A549 (cell line): ENCODE data around the gene TMC5. TPM values are rescaled to one million over a fixed set of nuclear protein-coding genes. Genes with fewer than 3 reads are reported as not detected.

Experiments used
- ATAC-seq, 2 experiments: fragments of 200-7000 bp in 1 of 2; fragments of >200 bp in 1 of 2; cut with Nextera tagmentation in 1 of 2; cut with Tn5 transposase in 1 of 2; 3 replicates each; pipeline versions ENCODE4 v1.8.0 to v1.9.1; 2018 to 2020; ENCODE audit warnings: mild to moderate bottlenecking in 1 of 2, moderate library complexity in 1 of 2
- CTCF ChIA-PET: fragments of 300-600 bp; sonication (Branson Sonifier 250); formaldehyde crosslinking; extraction: SDS; loops from one replicate; lab custom pipeline; 2021; ENCODE audit warnings: antibody characterized with exemption, inconsistent platforms; lab: Yijun Ruan, JAX
- POLR2A ChIA-PET: fragments of 350-600 bp; formaldehyde crosslinking; extraction: SDS; loops from one replicate; lab custom pipeline; 2021; ENCODE audit warnings: antibody characterized with exemption, inconsistent platforms; lab: Yijun Ruan, JAX
- DNase-seq, 2 experiments: peaks; one replicate each; pipeline versions ENCODE4 v3.0.0 to v3.0.0-alpha.2; 2011 to 2016; ENCODE audit warnings: low read depth in 1 of 2, low spot score in 1 of 2
- FAIRE-seq: peaks from 2 replicates; lab custom pipeline; 2011; peaks lifted over from hg19 to GRCh38; lab: Jason Lieb, UNC
- H3K27ac ChIP-seq, 2 experiments: fragments of >200 bp; sonication (Bioruptor Twin); formaldehyde crosslinking; 3 replicates each; pipeline ENCODE4 v1.5.1; 2016 to 2017
- H3K4me1 ChIP-seq: fragments of >200 bp; sonication (Bioruptor Twin); formaldehyde crosslinking; 3 replicates; pipeline ENCODE4 v1.6.1; 2016
- H3K4me2 ChIP-seq: fragments of >200 bp; sonication (Bioruptor Twin); formaldehyde crosslinking; 3 replicates; pipeline ENCODE4 v1.6.1; 2016
- H3K4me3 ChIP-seq: fragments of >200 bp; sonication (Bioruptor Twin); formaldehyde crosslinking; 3 replicates; pipeline ENCODE4 v1.5.1; 2016
- H3K9me3 ChIP-seq: fragments of >200 bp; sonication (Bioruptor Twin); formaldehyde crosslinking; 3 replicates; pipeline ENCODE4 v1.6.1; 2016
- BHLHE40 ChIP-seq: IDR thresholded peaks from 2 replicates; pipeline ENCODE4 v1.6.1; 2012; ENCODE audit warnings: low read depth, low read length, inconsistent platforms
- FOSB ChIP-seq: fragments of 250-450 bp; sonication (Bioruptor Pico); IDR thresholded peaks from 2 replicates; pipeline ENCODE4 v1.5.0; 2020; ENCODE audit warnings: mild to moderate bottlenecking, moderate library complexity
- FOSL2 ChIP-seq, 2 experiments: fragments of 450-650 bp in 1 of 2; fragments of >200 bp in 1 of 2; sonication (Bioruptor Twin) in 1 of 2; formaldehyde crosslinking; IDR thresholded peaks; 2 replicates each; pipeline versions ENCODE4 v1.5.0 to v1.6.1; 2016 to 2020; ENCODE audit warnings: mild to moderate bottlenecking in 1 of 2, moderate library complexity in 1 of 2
- FOXS1 ChIP-seq: fragments of 250-450 bp; sonication (Bioruptor Pico); IDR thresholded peaks from 2 replicates; pipeline ENCODE4 v1.5.0; 2020; ENCODE audit warnings: mild to moderate bottlenecking, moderate library complexity
- GATA3 ChIP-seq: IDR thresholded peaks from 2 replicates; pipeline ENCODE4 v1.6.1; 2012; ENCODE audit warnings: borderline replicate concordance
- HDAC2 ChIP-seq: fragments of 200-600 bp; sonication (generic); IDR thresholded peaks from 2 replicates; pipeline ENCODE4 v1.6.1; 2016
- HEYL ChIP-seq: fragments of 250-450 bp; sonication (Bioruptor Pico); IDR thresholded peaks from 2 replicates; pipeline ENCODE4 v1.8.0; 2021; ENCODE audit warnings: mild to moderate bottlenecking, moderate library complexity
- HOXB13 ChIP-seq: fragments of 250-450 bp; sonication (Bioruptor Pico); IDR thresholded peaks from 2 replicates; pipeline ENCODE4 v1.5.0; 2020; ENCODE audit warnings: low read depth, mild to moderate bottlenecking, moderate library complexity
- KDM5A ChIP-seq: fragments of 200-600 bp; sonication (generic); IDR thresholded peaks from 2 replicates; pipeline ENCODE4 v1.6.1; 2016; ENCODE audit warnings: antibody characterized with exemption, mild to moderate bottlenecking
- NPAS2 ChIP-seq: fragments of 250-450 bp; sonication (Bioruptor Pico); IDR thresholded peaks from 2 replicates; pipeline ENCODE4 v1.8.0; 2022; ENCODE audit warnings: mild to moderate bottlenecking, moderate library complexity, borderline replicate concordance
- POLR2A ChIP-seq: IDR thresholded peaks from 2 replicates; pipeline ENCODE4 v1.6.1; 2012; ENCODE audit warnings: mild to moderate bottlenecking, low read length
- RCOR1 ChIP-seq: fragments of 150-350 bp; IDR thresholded peaks from 2 replicates; pipeline ENCODE4 v1.6.1; 2014; ENCODE audit warnings: antibody characterized with exemption, low read length, low read depth
- RFX5 ChIP-seq: fragments of 450-650 bp; IDR thresholded peaks from 2 replicates; pipeline ENCODE4 v1.7.1; 2014; ENCODE audit warnings: antibody characterized with exemption, mild to moderate bottlenecking, moderate library complexity
- RNF2 ChIP-seq: fragments of 200-600 bp; sonication (generic); IDR thresholded peaks from 2 replicates; pipeline ENCODE4 v1.6.1; 2016; ENCODE audit warnings: low read depth, mild to moderate bottlenecking, antibody characterized with exemption, moderate library complexity, borderline replicate concordance
- SREBF2 ChIP-seq: fragments of 450-650 bp; IDR thresholded peaks from 2 replicates; pipeline ENCODE4 v1.6.1; 2014; ENCODE audit warnings: mild to moderate bottlenecking, moderate library complexity
- TFCP2L1 ChIP-seq: fragments of 250-450 bp; sonication (Bioruptor Pico); IDR thresholded peaks from 2 replicates; pipeline ENCODE4 v1.5.0; 2021; ENCODE audit warnings: mild to moderate bottlenecking
- TP53 ChIP-seq: fragments of 250-450 bp; sonication (Bioruptor Pico); IDR thresholded peaks from 2 replicates; pipeline ENCODE4 v1.5.0; 2021; ENCODE audit warnings: mild to moderate bottlenecking, moderate library complexity
- WGBS: methylation state at CpG from one replicate; pipeline ENCODE4 v1.1.6; 2017; ENCODE audit errors: missing lambda C conversion rate; 5-methylcytosine and 5-hydroxymethylcytosine counted together
- polyA plus RNA-seq, 4 experiments: library from polyadenylated mRNA; depleted of rRNA in 3 of 4; stranded (reverse); fragments of >200 nt; fragmentation: RNase III in 1 of 4; extraction: RNeasy Plus Mini Kit Qiagen cat#74134 plus additional on column Dnase treatment in 1 of 4; gene quantifications; 2 replicates in 3 of 4; 3 replicates in 1 of 4; pipeline ENCODE4 v1.2.3, GENCODE V29; 2011 to 2017
- TF ChIP-seq, protein P1 (sequence below): IDR thresholded peaks from 2 replicates; pipeline ENCODE4 v1.6.1; 2012
- TF ChIP-seq, protein P2 (sequence below): fragments of 250-450 bp; sonication (Bioruptor Pico); IDR thresholded peaks from 2 replicates; pipeline ENCODE4 v1.5.0; 2020; ENCODE audit warnings: low read depth, mild to moderate bottlenecking, moderate library complexity
- TF ChIP-seq, protein P3 (sequence below): fragments of >200 bp; sonication (Bioruptor Twin); formaldehyde crosslinking; IDR thresholded peaks from 2 replicates; pipeline ENCODE4 v1.6.1; 2016
- TF ChIP-seq, protein P4 (sequence below): fragments of 450-650 bp; IDR thresholded peaks from 2 replicates; pipeline ENCODE4 v1.6.1; 2014; ENCODE audit warnings: antibody characterized with exemption
- TF ChIP-seq, protein P5 (sequence below): IDR thresholded peaks from 2 replicates; pipeline ENCODE4 v1.6.1; 2012; ENCODE audit warnings: low read depth, borderline replicate concordance

TMC5 gene
- polyA plus RNA-seq, 2 of the 4 experiments (the other 2 are of a cell fraction) = 8.3 to 17.1 TPM

DNA sequence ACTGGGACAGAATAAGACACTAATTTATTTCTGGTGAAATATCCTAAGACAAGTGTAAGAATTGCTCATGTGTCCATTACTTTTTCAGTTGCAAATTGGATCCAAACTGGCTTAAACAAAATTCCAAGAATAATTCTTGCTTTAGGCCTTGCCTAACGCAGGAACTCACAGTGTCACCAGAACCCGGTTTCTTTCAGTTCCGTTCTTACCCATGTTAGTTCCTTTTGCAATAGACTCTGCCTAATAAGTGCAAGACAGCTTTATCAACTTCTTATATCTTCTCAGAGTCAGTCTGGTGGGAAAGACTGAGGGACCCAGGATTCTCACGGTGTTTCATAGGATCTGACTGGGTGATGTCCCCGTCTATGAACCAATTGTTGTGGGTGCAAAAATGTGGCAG, 79.5 kb downstream of the TMC5 start:
- Histone ChIP-seq H3K4me3 (no peak overlapping the region), H3K9me3 (no peaks in the 10 kb centered on the region), H3K4me2 (no peak overlapping the region), H3K27ac (no peak overlapping the region), H3K4me1 (no peaks in the 10 kb centered on the region)
- POLR2A ChIA-PET = no interaction called here
- ATAC-seq = no peak
- WGBS = 72% methylated on average over 5 of the region's 5 CpGs
- no peak for FAIRE-seq
- CTCF ChIA-PET = interaction anchor here (1.0 kb wide), 1 partner anchor 108 kb away, joined by 4 read pairs; no protein-coding TSS in a partner anchor
- TF ChIP-seq FOXS1 (no peak), FOSB (CRISPR knock-in tag) (no peak), GATA3 (no peak), HDAC2 (no peak), SREBF2 (no peak), POLR2A (no peak), RNF2 (no peak), HEYL (no peak), BHLHE40 (no peak), HOXB13 (CRISPR knock-in tag) (no peak), NPAS2 (CRISPR knock-in tag) (no peak), RCOR1 (no peak), TP53 (CRISPR knock-in tag) (no peak), RFX5 (no peak)
- TF ChIP-seq, protein P1, sequence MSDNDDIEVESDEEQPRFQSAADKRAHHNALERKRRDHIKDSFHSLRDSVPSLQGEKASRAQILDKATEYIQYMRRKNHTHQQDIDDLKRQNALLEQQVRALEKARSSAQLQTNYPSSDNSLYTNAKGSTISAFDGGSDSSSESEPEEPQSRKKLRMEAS = no peak
- TF ChIP-seq, protein P2, sequence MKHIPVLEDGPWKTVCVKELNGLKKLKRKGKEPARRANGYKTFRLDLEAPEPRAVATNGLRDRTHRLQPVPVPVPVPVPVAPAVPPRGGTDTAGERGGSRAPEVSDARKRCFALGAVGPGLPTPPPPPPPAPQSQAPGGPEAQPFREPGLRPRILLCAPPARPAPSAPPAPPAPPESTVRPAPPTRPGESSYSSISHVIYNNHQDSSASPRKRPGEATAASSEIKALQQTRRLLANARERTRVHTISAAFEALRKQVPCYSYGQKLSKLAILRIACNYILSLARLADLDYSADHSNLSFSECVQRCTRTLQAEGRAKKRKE = no peak
- DNase-seq = no peak

DNA sequence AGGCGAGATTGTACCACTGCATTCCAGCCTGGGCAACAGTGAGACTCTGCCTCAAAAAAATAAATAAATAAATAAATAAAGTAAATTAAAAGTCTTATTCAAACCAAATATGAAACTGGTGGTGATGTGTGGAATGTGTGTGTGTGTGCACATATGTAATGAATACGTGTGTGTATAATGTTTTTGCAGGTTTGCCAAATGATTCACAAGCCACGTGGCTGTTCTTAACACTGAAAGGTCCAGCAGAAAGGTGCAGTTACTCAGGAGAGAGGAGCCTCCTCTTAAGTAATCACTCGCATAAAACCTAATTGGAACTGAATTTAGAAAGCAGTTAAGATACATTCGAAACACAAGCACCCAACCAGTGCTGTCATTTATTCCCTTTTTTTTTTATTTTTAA, 81.3 kb downstream of the TMC5 start:
- H3K4me2 ChIP-seq = no peak overlapping the region
- H3K4me1 ChIP-seq = no peaks in the 10 kb centered on the region
- TF ChIP-seq KDM5A (no peak), FOSL2 (IDR thresholded peaks at IDR 0.05) (no peak), FOSL2 (CRISPR knock-in tag; IDR thresholded peaks at IDR 0.05) (no peak), HOXB13 (CRISPR knock-in tag) (no peak), TP53 (CRISPR knock-in tag) (no peak), TFCP2L1 (CRISPR knock-in tag) (no peak), RCOR1 (no peak), HDAC2 (no peak)
- TF ChIP-seq, protein P3, sequence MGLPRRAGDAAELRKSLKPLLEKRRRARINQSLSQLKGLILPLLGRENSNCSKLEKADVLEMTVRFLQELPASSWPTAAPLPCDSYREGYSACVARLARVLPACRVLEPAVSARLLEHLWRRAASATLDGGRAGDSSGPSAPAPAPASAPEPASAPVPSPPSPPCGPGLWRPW = no peak
- TF ChIP-seq, protein P1 = no peak
- TF ChIP-seq, protein P2 = no peak
- TF ChIP-seq, protein P4, sequence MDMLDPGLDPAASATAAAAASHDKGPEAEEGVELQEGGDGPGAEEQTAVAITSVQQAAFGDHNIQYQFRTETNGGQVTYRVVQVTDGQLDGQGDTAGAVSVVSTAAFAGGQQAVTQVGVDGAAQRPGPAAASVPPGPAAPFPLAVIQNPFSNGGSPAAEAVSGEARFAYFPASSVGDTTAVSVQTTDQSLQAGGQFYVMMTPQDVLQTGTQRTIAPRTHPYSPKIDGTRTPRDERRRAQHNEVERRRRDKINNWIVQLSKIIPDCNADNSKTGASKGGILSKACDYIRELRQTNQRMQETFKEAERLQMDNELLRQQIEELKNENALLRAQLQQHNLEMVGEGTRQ = no peak
- TF ChIP-seq, protein P5, sequence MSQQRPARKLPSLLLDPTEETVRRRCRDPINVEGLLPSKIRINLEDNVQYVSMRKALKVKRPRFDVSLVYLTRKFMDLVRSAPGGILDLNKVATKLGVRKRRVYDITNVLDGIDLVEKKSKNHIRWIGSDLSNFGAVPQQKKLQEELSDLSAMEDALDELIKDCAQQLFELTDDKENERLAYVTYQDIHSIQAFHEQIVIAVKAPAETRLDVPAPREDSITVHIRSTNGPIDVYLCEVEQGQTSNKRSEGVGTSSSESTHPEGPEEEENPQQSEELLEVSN = no peak
- TF ChIP-seq, all 56 proteins: peak for 0
- CTCF ChIA-PET = interaction anchor here (6.1 kb wide), 1 partner anchor 109 kb away, joined by 69 read pairs; no protein-coding TSS in a partner anchor
- DNase-seq (no peak), ATAC-seq (no peak), FAIRE-seq (no peak)
- Histone ChIP-seq H3K9me3 (no peaks in the 10 kb centered on the region), H3K4me3 (no peak overlapping the region), H3K27ac (no peak overlapping the region)
- 85% methylated on average over 5 of the region's 5 CpGs for WGBS
- POLR2A ChIA-PET = no interaction called here
